AG20443 (cell line): ENCODE data around the gene LRP1B.

Experiments used
- DNase-seq: peaks from one replicate; pipeline ENCODE4 v3.0.0; 2012; ENCODE audit warnings: low spot score, mixed read lengths

Gene LRP1B

GRCh38 chr2:142131010-142131669 is at the start of gene LRP1B:
TSS of gene LRP1B (minus strand) at chr2:142131016. CDS start at chr2:142130729, 287 bp downstream.
- peak; percentile 44 for DNase-seq

GRCh38 chr2:142179686-142180085 is 48.9 kb upstream of the LRP1B start:
- no peak for DNase-seq

- no peak for DNase-seq
These were observed 47.8 kb upstream of the LRP1B start for GRCh38 chr2:142178604-142179003.

GRCh38 chr2:142176941-142177340 is 46.1 kb upstream of the LRP1B start:
- no peak for DNase-seq

GRCh38 chr2:142175813-142176338 is 45.1 kb upstream of the LRP1B start:
- no peak for DNase-seq

GRCh38 chr2:142174176-142174575 is 43.4 kb upstream of the LRP1B start:
- DNase-seq = no peak

- DNase-seq = no peak
These were observed 40.0 kb upstream of the LRP1B start for GRCh38 chr2:142170847-142171246.

GRCh38 chr2:142165790-142166189 is 35.0 kb upstream of the LRP1B start:
- DNase-seq = no peak

- DNase-seq = no peak
These were observed 22.8 kb upstream of the LRP1B start for GRCh38 chr2:142153601-142154000.

GRCh38 chr2:142150453-142150852 is 19.6 kb upstream of the LRP1B start:
- no peak for DNase-seq

- DNase-seq = no peak
These were observed 13.7 kb upstream of the LRP1B start for GRCh38 chr2:142144547-142144946.

GRCh38 chr2:142142595-142142994 is 11.8 kb upstream of the LRP1B start:
- DNase-seq = no peak

GRCh38 chr2:142140434-142140845 is 9.6 kb upstream of the LRP1B start:
- DNase-seq = peak; percentile 8

GRCh38 chr2:142139384-142139783 is 8.6 kb upstream of the LRP1B start:
- DNase-seq = no peak

GRCh38 chr2:142136571-142136970 is 5.8 kb upstream of the LRP1B start:
- no peak for DNase-seq

- no peak for DNase-seq
These were observed 4.1 kb upstream of the LRP1B start for GRCh38 chr2:142134911-142135310.

GRCh38 chr2:142130111-142131009 is 456 bp downstream of the LRP1B start:
- DNase-seq = peak; percentile 40

GRCh38 chr2:142128105-142128504 is 2.7 kb downstream of the LRP1B start:
- DNase-seq = no peak

- DNase-seq = no peak
These were observed 3.6 kb downstream of the LRP1B start for GRCh38 chr2:142127248-142127647.

- no peak for DNase-seq
These were observed 6.1 kb downstream of the LRP1B start for GRCh38 chr2:142124706-142125105.

GRCh38 chr2:142119347-142119746 is 11.5 kb downstream of the LRP1B start:
- DNase-seq = no peak

GRCh38 chr2:142112757-142113221 is 18.0 kb downstream of the LRP1B start:
- no peak for DNase-seq
